ENCODE results near the gene AIF1. TPM values are rescaled to one million over a fixed set of nuclear protein-coding genes. Genes with fewer than 3 reads are reported as not detected.
A peak's percentile ranks its signal among the peaks of the same experiment; 100 is the strongest.
"Not testable (repeated sequence)": the region's sequence is repeated elsewhere in the genome, so short reads cannot be mapped to it uniquely, and the experiment has no call there.

The AIF1 gene
- polyA plus RNA-seq, 1 donor = 57.1 TPM

DNA sequence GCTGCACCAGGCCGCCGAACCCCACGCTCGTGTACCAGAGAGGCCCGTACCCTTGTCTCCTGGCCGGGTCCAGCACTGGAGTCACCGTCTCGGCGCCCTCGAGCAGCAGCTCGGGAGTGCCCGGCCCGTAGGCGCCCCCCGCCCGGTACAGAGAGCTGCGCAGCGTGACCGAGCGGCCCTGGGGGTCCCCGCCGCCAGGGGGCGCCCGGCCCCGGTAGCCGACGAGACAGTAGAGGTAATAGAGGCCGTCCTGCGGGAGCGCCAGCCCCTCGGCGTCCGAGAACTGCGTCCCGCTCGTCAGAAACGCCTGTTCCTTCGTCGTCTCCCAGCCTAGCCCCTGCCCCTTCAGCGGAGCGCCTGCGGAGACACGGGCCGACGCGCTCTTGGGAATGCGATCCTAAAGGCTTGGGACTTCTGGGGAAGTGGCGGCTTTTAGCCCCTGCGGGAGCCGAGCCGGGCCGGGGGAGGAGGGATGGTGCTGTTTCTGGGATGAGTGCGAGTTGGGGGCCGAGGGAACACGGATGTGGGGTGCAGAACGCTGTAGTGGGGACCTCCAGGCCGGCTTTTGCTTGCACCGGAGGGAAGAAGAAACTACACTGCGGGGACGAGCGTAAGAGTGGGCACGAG is 34.1 kb upstream of the AIF1 start:
- H3K4me3 ChIP-seq (ENCODE audit: low read length) = peak overlapping the region; percentile 87
- peak; percentile 72 to 79 for DNase-seq
- no peaks in the 10 kb centered on the region for H3K36me3 ChIP-seq (ENCODE audit: control insufficient read depth, insufficient read depth, low read length)
- WGBS (ENCODE audit: insufficient coverage, low lambda C conversion rate) = no CpG with 5 or more reads among the region's 62 CpGs
- peaks cover 7% of the 10 kb centered on the region for H3K4me1 ChIP-seq (ENCODE audit: control insufficient read depth, insufficient read depth, low read length)
- H3K27me3 ChIP-seq (ENCODE audit: control insufficient read depth, insufficient read depth, low read length) = peaks cover 20% of the 10 kb centered on the region
- H3K27ac ChIP-seq (ENCODE audit: low read length) = peak overlapping the region; percentile 57
- H3K9me3 ChIP-seq (ENCODE audit: control insufficient read depth, low read depth, low read length) = peaks cover 3% of the 10 kb centered on the region

DNA sequence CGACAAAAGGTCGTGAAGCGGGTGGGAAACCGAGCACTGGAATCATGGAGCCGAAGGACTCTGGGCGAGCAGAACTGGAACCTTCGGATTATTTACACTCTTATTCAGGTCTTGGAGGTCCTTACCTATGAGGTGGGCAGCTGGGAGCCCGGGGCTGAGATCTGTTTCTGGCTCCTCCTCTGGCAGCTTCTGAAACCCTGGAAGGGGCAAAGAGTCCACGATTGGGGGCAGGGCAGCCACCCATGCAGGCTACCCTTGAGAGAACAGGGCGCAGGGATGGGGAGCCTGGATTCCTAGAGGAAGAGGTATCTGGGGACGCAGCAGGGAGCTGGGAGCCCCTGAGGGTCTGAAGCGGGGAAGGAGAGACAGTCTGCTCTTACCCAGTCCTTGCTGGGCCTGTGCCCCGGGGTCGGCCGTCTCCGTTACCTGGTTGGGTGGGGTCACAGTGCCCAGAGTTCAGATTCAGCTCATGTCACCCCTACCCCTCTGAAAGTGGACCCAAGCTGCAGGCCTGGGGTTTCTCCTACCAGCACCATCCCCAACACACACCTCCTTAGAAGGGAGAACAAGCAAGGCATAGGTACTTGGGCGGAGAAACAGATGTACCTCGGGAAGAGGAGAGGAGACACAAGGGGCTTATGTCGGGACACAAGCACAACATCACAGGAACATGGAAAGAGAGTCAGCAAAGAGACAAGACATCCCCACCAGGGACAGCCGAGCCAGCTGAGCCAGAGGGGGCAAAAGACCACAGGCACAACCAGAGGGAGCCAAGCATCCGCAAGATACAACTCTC is 33.4 kb upstream of the AIF1 start:
- H3K27me3 ChIP-seq (ENCODE audit: control insufficient read depth, insufficient read depth, low read length) = peaks cover 25% of the 10 kb centered on the region
- H3K9me3 ChIP-seq (ENCODE audit: control insufficient read depth, low read depth, low read length) = peaks cover 3% of the 10 kb centered on the region
- H3K36me3 ChIP-seq (ENCODE audit: control insufficient read depth, insufficient read depth, low read length) = no peaks in the 10 kb centered on the region
- peaks cover 7% of the 10 kb centered on the region for H3K4me1 ChIP-seq (ENCODE audit: control insufficient read depth, insufficient read depth, low read length)
- no CpG with 5 or more reads among the region's 21 CpGs for WGBS (ENCODE audit: insufficient coverage, low lambda C conversion rate)
- peak overlapping the region; percentile 57 for H3K27ac ChIP-seq (ENCODE audit: low read length)
- H3K4me3 ChIP-seq (ENCODE audit: low read length) = peak overlapping the region; percentile 87
- peak in 1 of 2 donors; percentile 42 for DNase-seq

DNA sequence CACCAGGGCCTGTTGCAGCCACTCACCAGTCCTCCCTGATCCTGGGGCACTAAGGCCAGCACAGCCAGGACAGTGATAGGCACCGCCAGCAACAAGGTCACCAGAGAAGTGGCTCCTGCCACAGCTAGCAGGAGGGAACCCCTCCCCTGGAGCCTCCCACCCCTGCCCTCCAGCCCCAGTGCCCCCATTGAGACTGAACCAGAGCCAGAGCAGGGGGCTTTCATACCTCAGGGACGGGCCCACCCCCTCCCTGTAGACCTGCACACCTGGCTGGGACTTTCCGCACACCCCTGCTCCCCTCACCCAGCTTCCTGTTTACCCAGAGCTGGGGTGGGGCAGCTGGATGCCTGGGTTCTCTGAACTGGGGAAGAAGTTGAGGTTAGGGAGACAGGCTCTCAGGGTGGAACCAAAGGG is 32.8 kb upstream of the AIF1 start, which contains the start of gene LTB:
TSS of gene LTB (minus strand) at position 195 of the 414 bp plus-strand sequence. CDS start at position 188, 7 bp downstream.
- DNase-seq = no peak
- Histone ChIP-seq H3K36me3 (ENCODE audit: control insufficient read depth, insufficient read depth, low read length) (no peaks in the 10 kb centered on the region), H3K4me1 (ENCODE audit: control insufficient read depth, insufficient read depth, low read length) (peaks cover 7% of the 10 kb centered on the region), H3K27ac (ENCODE audit: low read length) (peak within 1 kb of the TSS; percentile 57), H3K27me3 (ENCODE audit: control insufficient read depth, insufficient read depth, low read length) (peaks cover 20% of the 10 kb centered on the region), H3K9me3 (ENCODE audit: control insufficient read depth, low read depth, low read length) (peaks cover 3% of the 10 kb centered on the region), H3K4me3 (ENCODE audit: low read length) (peak within 1 kb of the TSS; percentile 87)
- whole genome bisulfite sequencing (ENCODE audit: insufficient coverage, low lambda C conversion rate) = no CpG with 5 or more reads among the region's 3 CpGs

DNA sequence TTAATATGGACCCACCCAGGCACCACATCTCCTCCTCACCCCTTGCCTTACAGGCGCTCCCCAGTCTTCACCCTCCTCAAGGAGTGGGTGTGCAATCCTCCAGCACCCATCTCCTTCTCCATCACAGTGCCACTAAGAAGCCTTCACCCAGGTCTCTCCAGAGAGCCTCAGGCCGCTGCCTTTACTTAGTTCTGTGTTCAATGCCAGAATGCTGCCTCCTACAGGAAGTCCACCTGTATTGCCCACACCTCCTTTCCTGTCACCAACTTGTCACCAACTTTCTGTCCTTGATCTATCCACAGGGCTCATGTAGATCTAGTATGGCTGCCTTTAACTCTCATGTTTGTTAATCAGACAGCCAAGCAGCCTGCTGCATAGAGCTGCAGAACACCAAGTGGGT is 29.5 kb upstream of the AIF1 start:
- Histone ChIP-seq H3K4me3 (ENCODE audit: low read length) (no peak overlapping the region), H3K4me1 (ENCODE audit: control insufficient read depth, insufficient read depth, low read length) (peaks cover 7% of the 10 kb centered on the region), H3K9me3 (ENCODE audit: control insufficient read depth, low read depth, low read length) (peaks cover 3% of the 10 kb centered on the region), H3K27me3 (ENCODE audit: control insufficient read depth, insufficient read depth, low read length) (peaks cover 22% of the 10 kb centered on the region), H3K27ac (ENCODE audit: low read length) (no peak overlapping the region), H3K36me3 (ENCODE audit: control insufficient read depth, insufficient read depth, low read length) (no peaks in the 10 kb centered on the region)
- DNase-seq = no peak
- WGBS (ENCODE audit: insufficient coverage, low lambda C conversion rate) = no CpG with 5 or more reads among the region's 2 CpGs

DNA sequence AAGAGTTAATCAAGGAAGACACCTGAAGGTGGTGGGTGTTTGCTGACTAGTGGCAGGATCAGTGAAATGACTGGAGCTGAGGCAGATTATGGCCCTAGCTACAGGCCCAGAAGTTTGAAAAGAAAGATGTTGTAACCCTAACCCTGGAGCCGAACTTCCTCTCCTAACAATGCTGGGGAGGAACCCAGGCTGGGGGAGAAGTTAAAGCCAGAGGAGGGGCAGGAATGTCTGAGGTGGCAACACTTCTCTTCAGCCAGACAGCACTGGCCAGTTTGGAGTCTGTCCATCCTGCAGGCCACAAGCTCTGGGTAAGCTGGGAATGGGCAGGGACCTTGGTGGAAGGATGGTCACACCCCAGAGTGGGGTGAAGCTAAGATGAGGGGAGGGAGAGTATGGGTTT is 29.0 kb upstream of the AIF1 start, which contains the start of gene LST1:
TSS of gene LST1 (plus strand) at position 270 of the 400 bp plus-strand sequence. CDS start 1,023 bp downstream, outside the sequence.
- H3K27me3 ChIP-seq (ENCODE audit: control insufficient read depth, insufficient read depth, low read length) = peaks cover 21% of the 10 kb centered on the region
- H3K27ac ChIP-seq (ENCODE audit: low read length) = no peak within 1 kb of the TSS
- no CpG with 5 or more reads among the region's 1 CpG for WGBS (ENCODE audit: insufficient coverage, low lambda C conversion rate)
- H3K36me3 ChIP-seq (ENCODE audit: control insufficient read depth, insufficient read depth, low read length) = no peaks in the 10 kb centered on the region
- H3K9me3 ChIP-seq (ENCODE audit: control insufficient read depth, low read depth, low read length) = peaks cover 1% of the 10 kb centered on the region
- no peak for DNase-seq
- peak within 1 kb of the TSS; percentile 1 for H3K4me3 ChIP-seq (ENCODE audit: low read length)
- H3K4me1 ChIP-seq (ENCODE audit: control insufficient read depth, insufficient read depth, low read length) = peaks cover 7% of the 10 kb centered on the region

DNA sequence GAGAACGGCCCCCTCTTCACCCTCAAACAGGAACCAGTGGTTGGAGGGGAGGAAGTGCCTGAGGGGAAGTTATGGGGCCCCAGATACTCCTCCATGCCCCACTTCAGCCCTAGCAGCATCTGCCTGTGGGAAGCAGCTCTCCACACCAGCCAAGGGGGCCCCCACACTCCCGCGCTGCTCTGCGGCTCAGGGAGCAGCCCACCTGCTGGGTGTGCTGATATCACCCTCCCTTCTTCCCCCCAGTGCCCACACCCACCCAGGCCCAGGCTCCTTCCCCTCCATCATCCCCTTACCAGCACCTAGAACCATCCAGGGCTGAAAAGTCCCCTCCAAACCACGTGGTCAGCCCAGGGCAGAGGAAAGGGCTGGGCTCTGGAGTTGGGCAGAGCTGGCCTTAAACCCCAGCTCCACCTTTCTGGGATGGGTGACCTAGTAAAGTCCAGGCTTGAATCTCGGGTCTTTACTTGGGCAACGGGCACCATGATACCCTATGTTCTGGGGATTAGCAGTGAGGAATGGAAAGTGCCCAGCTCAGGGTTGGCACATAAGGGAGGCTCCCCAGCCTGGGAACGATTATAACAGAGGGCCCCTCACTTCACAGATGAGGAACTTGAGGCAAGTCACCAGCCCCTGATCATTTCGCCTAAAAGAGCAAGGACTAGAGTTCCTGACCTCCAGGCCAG is 28.3 kb upstream of the AIF1 start:
- Histone ChIP-seq H3K4me3 (ENCODE audit: low read length) (peak overlapping the region; percentile 1), H3K36me3 (ENCODE audit: control insufficient read depth, insufficient read depth, low read length) (no peaks in the 10 kb centered on the region), H3K27ac (ENCODE audit: low read length) (no peak overlapping the region), H3K9me3 (ENCODE audit: control insufficient read depth, low read depth, low read length) (no peaks in the 10 kb centered on the region), H3K27me3 (ENCODE audit: control insufficient read depth, insufficient read depth, low read length) (peaks cover 16% of the 10 kb centered on the region), H3K4me1 (ENCODE audit: control insufficient read depth, insufficient read depth, low read length) (peaks cover 4% of the 10 kb centered on the region)
- WGBS (ENCODE audit: insufficient coverage, low lambda C conversion rate) = no CpG with 5 or more reads among the region's 9 CpGs
- DNase-seq = no peak

DNA sequence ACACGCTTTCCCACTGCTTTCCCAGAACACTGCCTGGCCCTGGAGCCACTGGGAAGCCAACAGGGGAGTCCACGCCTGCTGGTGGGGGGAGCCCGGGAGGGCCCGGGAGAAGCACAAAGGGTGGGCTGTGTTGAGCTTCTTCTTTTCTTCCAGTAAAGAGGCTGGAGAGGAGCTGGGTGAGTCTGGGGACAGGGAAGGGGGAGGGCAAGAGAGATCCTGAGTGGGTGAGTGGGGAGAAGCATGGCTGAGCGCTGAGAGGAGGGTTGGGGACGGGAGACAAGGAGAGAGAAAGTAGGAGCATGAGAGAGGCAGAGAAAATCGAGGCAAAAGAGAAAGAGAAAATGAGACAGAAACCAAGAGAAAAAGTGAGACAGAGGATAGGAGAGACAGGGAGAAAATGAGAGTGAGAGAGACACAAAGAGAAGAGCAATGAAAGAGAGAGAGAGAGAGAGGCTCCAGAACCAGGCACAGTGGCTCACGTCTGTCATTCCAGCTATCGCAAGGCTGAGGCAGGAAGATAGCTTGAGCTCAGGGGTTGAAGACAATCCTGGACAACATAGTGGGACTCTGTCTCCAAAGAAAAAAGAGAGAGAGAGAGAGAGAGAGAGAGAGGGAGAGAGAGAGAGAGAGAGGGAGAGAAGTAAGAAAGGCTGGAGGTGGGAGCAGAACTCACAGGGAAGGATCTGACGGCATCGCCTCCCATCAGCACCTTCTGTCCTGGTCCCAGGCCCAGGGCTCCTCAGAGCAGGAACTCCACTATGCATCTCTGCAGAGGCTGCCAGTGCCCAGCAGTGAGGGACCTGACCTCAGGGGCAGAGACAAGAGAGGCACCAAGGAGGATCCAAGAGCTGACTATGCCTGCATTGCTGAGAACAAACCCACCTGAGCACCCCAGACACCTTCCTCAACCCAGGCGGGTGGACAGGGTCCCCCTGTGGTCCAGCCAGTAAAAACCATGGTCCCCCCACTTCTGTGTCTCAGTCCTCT is 26.9 kb upstream of the AIF1 start:
- 67% methylated on average over 4 of the region's 12 CpGs for WGBS (ENCODE audit: insufficient coverage, low lambda C conversion rate)
- H3K9me3 ChIP-seq (ENCODE audit: control insufficient read depth, low read depth, low read length) = no peaks in the 10 kb centered on the region
- H3K4me1 ChIP-seq (ENCODE audit: control insufficient read depth, insufficient read depth, low read length) = no peaks in the 10 kb centered on the region
- no peaks in the 10 kb centered on the region for H3K36me3 ChIP-seq (ENCODE audit: control insufficient read depth, insufficient read depth, low read length)
- H3K27ac ChIP-seq (ENCODE audit: low read length) = no peak overlapping the region
- H3K27me3 ChIP-seq (ENCODE audit: control insufficient read depth, insufficient read depth, low read length) = peaks cover 10% of the 10 kb centered on the region
- DNase-seq = no peak
- H3K4me3 ChIP-seq (ENCODE audit: low read length) = no peak overlapping the region

DNA sequence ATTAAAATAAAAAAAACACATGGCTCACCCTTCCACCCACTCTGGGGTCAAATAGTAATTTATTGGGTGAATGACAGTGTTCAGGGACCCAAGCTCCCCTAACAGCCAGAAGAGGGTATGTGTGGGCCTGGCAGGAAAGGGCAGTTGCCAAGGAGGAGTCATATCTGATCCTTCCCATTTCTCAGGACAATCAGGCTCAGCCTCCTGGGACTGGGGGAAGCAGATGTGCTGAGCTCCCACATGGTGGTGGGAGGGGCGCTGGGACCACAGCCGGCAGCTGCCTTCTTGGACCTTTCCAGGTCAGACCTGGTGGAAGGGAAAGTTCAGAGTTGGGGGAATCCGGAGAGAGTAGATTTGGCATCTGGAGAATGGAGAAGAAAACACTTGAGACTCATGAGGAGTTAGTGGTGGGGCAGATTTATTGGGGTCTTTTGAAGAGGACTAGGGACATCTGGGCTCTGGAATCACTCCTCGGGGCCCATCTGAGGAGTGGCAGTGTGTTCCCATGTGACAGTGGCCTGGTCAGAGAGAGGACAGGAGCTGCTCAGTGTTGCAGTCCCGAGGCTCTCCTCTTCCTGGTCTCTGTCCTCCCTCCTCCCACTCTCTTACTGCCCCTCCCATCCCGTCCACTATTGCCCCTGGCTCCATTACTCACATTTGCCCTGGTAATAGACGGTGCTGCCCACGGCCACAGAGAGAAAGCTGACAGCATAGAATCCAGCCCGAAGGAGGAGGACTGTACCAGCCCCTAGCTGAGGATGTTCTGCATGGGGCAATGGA is 26.0 kb upstream of the AIF1 start:
- no peaks in the 10 kb centered on the region for H3K9me3 ChIP-seq (ENCODE audit: control insufficient read depth, low read depth, low read length)
- 40% methylated on average over 1 of the region's 9 CpGs for WGBS (ENCODE audit: insufficient coverage, low lambda C conversion rate)
- H3K4me3 ChIP-seq (ENCODE audit: low read length) = no peak overlapping the region
- H3K27me3 ChIP-seq (ENCODE audit: control insufficient read depth, insufficient read depth, low read length) = peaks cover 10% of the 10 kb centered on the region
- no peaks in the 10 kb centered on the region for H3K4me1 ChIP-seq (ENCODE audit: control insufficient read depth, insufficient read depth, low read length)
- no peaks in the 10 kb centered on the region for H3K36me3 ChIP-seq (ENCODE audit: control insufficient read depth, insufficient read depth, low read length)
- no peak for DNase-seq
- no peak overlapping the region for H3K27ac ChIP-seq (ENCODE audit: low read length)

DNA sequence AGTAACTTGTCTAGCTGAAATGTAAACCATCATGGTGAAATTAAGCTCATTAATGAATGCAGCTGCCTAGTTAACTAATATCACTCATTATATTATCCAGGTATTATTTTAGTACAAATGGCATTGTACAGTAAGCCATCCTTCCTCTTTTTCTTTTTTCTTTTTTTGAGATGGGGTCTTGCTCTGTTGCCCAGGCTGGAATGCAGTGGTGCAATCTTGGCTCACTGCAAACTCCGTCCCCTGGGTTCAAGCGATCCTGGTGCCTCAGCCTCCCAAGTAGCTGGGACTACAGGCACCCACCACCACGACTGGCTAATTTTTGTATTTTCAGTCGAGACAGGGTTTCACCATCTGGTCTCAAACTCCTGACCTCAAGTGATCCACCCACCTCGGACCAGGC is 24.3 kb upstream of the AIF1 start:
- not testable (repeated sequence) for H3K4me3 ChIP-seq (ENCODE audit: low read length); H3K36me3 ChIP-seq (ENCODE audit: control insufficient read depth, insufficient read depth, low read length); H3K9me3 ChIP-seq (ENCODE audit: control insufficient read depth, low read depth, low read length); DNase-seq; H3K4me1 ChIP-seq (ENCODE audit: control insufficient read depth, insufficient read depth, low read length); H3K27me3 ChIP-seq (ENCODE audit: control insufficient read depth, insufficient read depth, low read length); H3K27ac ChIP-seq (ENCODE audit: low read length)
- no CpG with 5 or more reads among the region's 5 CpGs for WGBS (ENCODE audit: insufficient coverage, low lambda C conversion rate)

Data from large intestine (tissue), 3 donors.